Left lung (tissue), 10 donors: ENCODE measurements around the gene RINL. TPM values are rescaled to one million over a fixed set of nuclear protein-coding genes. Genes with fewer than 3 reads are reported as not detected.
"Not testable (repeated sequence)": the region's sequence is repeated elsewhere in the genome, so short reads cannot be mapped to it uniquely, and the experiment has no call there.

Source experiments
- ATAC-seq: fragments of 200-7000 bp; cut with Tn5 transposase; one replicate; pipeline ENCODE4 v1.9.1; 2020; ENCODE audit warnings: moderate library complexity
- DNase-seq, 4 donors: peaks; one replicate each; pipeline ENCODE4 v3.0.0-alpha.2; 2013 to 2020
- H3K27ac ChIP-seq, 2 donors: fragments of 200-600 bp; sonication (generic) in 1 of 2; one replicate each; pipeline versions ENCODE4 v1.5.0 to v1.8.0; 2020 to 2021
- H3K27me3 ChIP-seq, 2 donors: fragments of 200-600 bp; sonication (generic) in 1 of 2; one replicate each; pipeline versions ENCODE4 v1.5.0 to v1.8.0; 2020 to 2021
- H3K36me3 ChIP-seq, 2 donors: fragments of 200-600 bp; sonication (generic) in 1 of 2; one replicate each; pipeline versions ENCODE4 v1.5.0 to v1.8.0; 2020 to 2021
- H3K4me1 ChIP-seq, 2 donors: fragments of 200-600 bp; one replicate each; pipeline ENCODE4 v1.8.0; 2021
- H3K4me3 ChIP-seq, 2 donors: fragments of 200-600 bp; sonication (generic) in 1 of 2; one replicate each; pipeline versions ENCODE4 v1.5.0 to v1.8.0; 2020 to 2021; ENCODE audit warnings: mild to moderate bottlenecking in 1 of 2
- H3K9me3 ChIP-seq, 2 donors: fragments of 200-600 bp; sonication (generic) in 1 of 2; one replicate each; pipeline versions ENCODE4 v1.5.0 to v1.8.0; 2020 to 2021
- intact Hi-C, 2 donors: fragments of 100-400 bp; cut with DNase I; formaldehyde crosslinking; loops; one replicate each; pipeline versions ENCODE4 v1.11.2 to v1.14.2; 2022
- polyA plus RNA-seq, 6 donors: library from polyadenylated mRNA; unstranded; fragments of 120-200 nt; gene quantifications; one replicate each; pipeline ENCODE4 v1.2.1, GENCODE V29; 2013; ENCODE audit not compliant: insufficient read length in 6 of 6
- total RNA-seq, 2 donors: library from RNA; stranded (reverse); fragmentation: NEBNext Ultra II Directional; extraction: Animal tissue kit (Norgen Biotek cat#: 25700); gene quantifications; one replicate each; pipeline ENCODE4 v1.2.1, GENCODE V29; 2021
- TF ChIP-seq, protein P1 (sequence below), 2 donors: fragments of 200-600 bp; sonication (generic) in 1 of 2; IDR thresholded peaks; one replicate each; pipeline versions ENCODE4 v1.5.0 to v1.8.0; 2021; ENCODE audit warnings: antibody characterized with exemption in 2 of 2
- donor health status: DM: no; HTN: yes; CAD: no.
- donor health status: DM: no; HTN: no; CAD: no.

Gene RINL
- total and polyA plus RNA-seq, 8 donors, result 7.2 to 12.0 (median 8.6) TPM

- ATAC-seq (no peak), DNase-seq (no peak)
- Histone ChIP-seq H3K4me3 (no peak overlapping the region), H3K36me3 (peaks cover 0 to 52% of the 10 kb centered on the region in 2 donors), H3K4me1 (peaks cover 0 to 19% of the 10 kb centered on the region in 2 donors), H3K27me3 (no peaks in the 10 kb centered on the region), H3K9me3 (no peaks in the 10 kb centered on the region), H3K27ac (peak overlapping the region in 1 of 2 donors; percentile 20)
- TF ChIP-seq, protein P1, sequence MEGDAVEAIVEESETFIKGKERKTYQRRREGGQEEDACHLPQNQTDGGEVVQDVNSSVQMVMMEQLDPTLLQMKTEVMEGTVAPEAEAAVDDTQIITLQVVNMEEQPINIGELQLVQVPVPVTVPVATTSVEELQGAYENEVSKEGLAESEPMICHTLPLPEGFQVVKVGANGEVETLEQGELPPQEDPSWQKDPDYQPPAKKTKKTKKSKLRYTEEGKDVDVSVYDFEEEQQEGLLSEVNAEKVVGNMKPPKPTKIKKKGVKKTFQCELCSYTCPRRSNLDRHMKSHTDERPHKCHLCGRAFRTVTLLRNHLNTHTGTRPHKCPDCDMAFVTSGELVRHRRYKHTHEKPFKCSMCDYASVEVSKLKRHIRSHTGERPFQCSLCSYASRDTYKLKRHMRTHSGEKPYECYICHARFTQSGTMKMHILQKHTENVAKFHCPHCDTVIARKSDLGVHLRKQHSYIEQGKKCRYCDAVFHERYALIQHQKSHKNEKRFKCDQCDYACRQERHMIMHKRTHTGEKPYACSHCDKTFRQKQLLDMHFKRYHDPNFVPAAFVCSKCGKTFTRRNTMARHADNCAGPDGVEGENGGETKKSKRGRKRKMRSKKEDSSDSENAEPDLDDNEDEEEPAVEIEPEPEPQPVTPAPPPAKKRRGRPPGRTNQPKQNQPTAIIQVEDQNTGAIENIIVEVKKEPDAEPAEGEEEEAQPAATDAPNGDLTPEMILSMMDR (IDR thresholded peaks at IDR 0.05), result no peak
- intact Hi-C loops, result no loop called here
These were observed 14.8 kb upstream of the RINL start for GRCh38 chr19:38892841-38893240.

GRCh38 chr19:38891771-38892170, 13.7 kb upstream of the RINL start:
- no peak for ATAC-seq
- intact Hi-C loops, result no loop called here
- H3K4me1 ChIP-seq, result peaks cover 0 to 11% of the 10 kb centered on the region in 2 donors

DNA sequence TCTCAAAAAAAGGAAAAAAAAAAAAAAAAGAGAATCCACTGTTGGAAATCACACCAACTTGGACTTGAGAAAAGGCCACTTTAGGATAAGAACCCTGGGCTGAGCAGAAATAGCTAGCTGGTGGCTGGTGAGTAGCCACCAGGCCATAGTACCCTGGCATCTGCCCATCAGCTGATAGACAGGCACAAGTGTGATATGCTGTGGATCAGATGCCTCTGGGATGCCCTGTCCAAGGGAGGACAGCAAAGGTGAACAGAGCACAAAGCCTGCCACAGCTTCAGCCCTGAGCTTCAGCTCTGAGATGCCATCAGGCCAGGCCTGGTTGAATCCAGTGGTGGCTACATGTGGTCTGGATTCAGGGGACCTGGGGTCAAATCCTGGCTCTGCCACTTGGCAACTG, 12.6 kb upstream of the RINL start:
- Histone ChIP-seq H3K27ac (no peak overlapping the region), H3K36me3 (peaks cover 0 to 60% of the 10 kb centered on the region in 2 donors), H3K4me1 (peaks cover 0 to 11% of the 10 kb centered on the region in 2 donors), H3K9me3 (no peaks in the 10 kb centered on the region), H3K27me3 (no peaks in the 10 kb centered on the region), H3K4me3 (no peak overlapping the region)
- no peak for ATAC-seq
- TF ChIP-seq, protein P1 (IDR thresholded peaks at IDR 0.05), result no peak
- DNase-seq, result peak in 1 of 4 donors; percentile 8
- intact Hi-C loops, result no loop called here

More at GRCh38 chr19:38891771-38892170, 13.7 kb upstream of the RINL start:
- no peak for DNase-seq
- peaks cover 0 to 59% of the 10 kb centered on the region in 2 donors for H3K36me3 ChIP-seq
- H3K27me3 ChIP-seq, result no peaks in the 10 kb centered on the region
- no peaks in the 10 kb centered on the region for H3K9me3 ChIP-seq
- no peak overlapping the region for H3K27ac ChIP-seq
- no peak overlapping the region for H3K4me3 ChIP-seq
- TF ChIP-seq, protein P1 (IDR thresholded peaks at IDR 0.05), result no peak

DNA sequence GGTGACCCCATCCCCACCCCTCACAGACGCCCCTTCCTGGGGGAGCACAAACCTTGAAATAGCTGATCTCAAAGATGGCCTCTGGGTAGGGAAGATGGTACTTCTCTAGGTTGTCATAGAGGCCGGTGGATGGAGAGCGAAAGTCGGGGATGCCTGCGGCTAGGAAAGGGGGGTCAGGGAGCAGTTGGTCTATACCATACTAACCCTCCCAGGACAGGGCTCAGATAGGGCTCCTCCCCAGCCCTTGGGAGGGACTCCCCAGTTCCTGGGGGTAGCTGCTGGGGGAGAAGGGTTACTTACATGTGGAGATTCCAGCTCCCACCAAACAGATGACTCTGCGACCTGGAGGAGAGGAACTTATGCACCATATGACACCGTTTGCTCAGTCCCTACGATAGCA, 11.7 kb upstream of the RINL start:
- no peak for ATAC-seq
- H3K4me1 ChIP-seq, result peaks cover 0 to 11% of the 10 kb centered on the region in 2 donors
- no peak for DNase-seq
- no peaks in the 10 kb centered on the region for H3K9me3 ChIP-seq
- no peak overlapping the region for H3K4me3 ChIP-seq
- peaks cover 0 to 60% of the 10 kb centered on the region in 2 donors for H3K36me3 ChIP-seq
- H3K27ac ChIP-seq, result no peak overlapping the region
- intact Hi-C loops, result no loop called here
- TF ChIP-seq, protein P1 (IDR thresholded peaks at IDR 0.05), result no peak
- no peaks in the 10 kb centered on the region for H3K27me3 ChIP-seq

- Histone ChIP-seq H3K27ac (no peak overlapping the region), H3K4me3 (no peak overlapping the region), H3K36me3 (peaks cover 0 to 55% of the 10 kb centered on the region in 2 donors), H3K4me1 (peaks cover 0 to 8% of the 10 kb centered on the region in 2 donors), H3K27me3 (no peaks in the 10 kb centered on the region), H3K9me3 (no peaks in the 10 kb centered on the region)
- intact Hi-C loops, result no loop called here
- TF ChIP-seq, protein P1 (IDR thresholded peaks at IDR 0.05), result no peak
- ATAC-seq (no peak), DNase-seq (peak in 1 of 4 donors; percentile 59)
These were observed 10.8 kb upstream of the RINL start for GRCh38 chr19:38888876-38889275.

- intact Hi-C loops, H3K27ac ChIP-seq, H3K4me1 ChIP-seq, H3K9me3 ChIP-seq, DNase-seq, H3K4me3 ChIP-seq, ATAC-seq, H3K27me3 ChIP-seq: not testable (repeated sequence)
- peaks cover 0 to 68% of the 10 kb centered on the region in 2 donors for H3K36me3 ChIP-seq
These were observed 6.6 kb upstream of the RINL start for GRCh38 chr19:38884691-38885090.
